Left forelimb (tissue), 1 donor: ENCODE measurements around the gene BLACAT1.

ENCODE experiments used
- DNase-seq: peaks from one replicate; pipeline ENCODE4 v3.0.0-alpha.2; 2018; ENCODE audit warnings: low spot score

BLACAT1 gene

GRCh38 chr1:205454903-205455335 lies 926 bp downstream of the BLACAT1 start:
- DNase-seq: no peak

- no peak for DNase-seq
Observed at GRCh38 chr1:205453466-205453865, 2.4 kb downstream of the BLACAT1 start.

GRCh38 chr1:205452933-205453332 lies 2.9 kb downstream of the BLACAT1 start:
- DNase-seq: no peak

- DNase-seq: no peak
Observed at GRCh38 chr1:205452364-205452763, 3.5 kb downstream of the BLACAT1 start.

GRCh38 chr1:205451759-205452164 lies 4.1 kb downstream of the BLACAT1 start:
- no peak for DNase-seq

- DNase-seq: no peak
Observed at GRCh38 chr1:205451202-205451601, 4.6 kb downstream of the BLACAT1 start.

- no peak for DNase-seq
Observed at GRCh38 chr1:205450448-205450847, 5.4 kb downstream of the BLACAT1 start.

- DNase-seq: no peak
Observed at GRCh38 chr1:205449750-205450443, 5.9 kb downstream of the BLACAT1 start.

- no peak for DNase-seq
Observed at GRCh38 chr1:205449254-205449749, 6.5 kb downstream of the BLACAT1 start.

- no peak for DNase-seq
Observed at GRCh38 chr1:205448540-205449253, 7.1 kb downstream of the BLACAT1 start.

GRCh38 chr1:205447457-205448341 lies 8.1 kb downstream of the BLACAT1 start:
- no peak for DNase-seq

GRCh38 chr1:205446828-205447227 lies 9.0 kb downstream of the BLACAT1 start:
- DNase-seq: no peak

- DNase-seq: no peak
Observed at GRCh38 chr1:205445646-205445935, 10.3 kb downstream of the BLACAT1 start.

- no peak for DNase-seq
Observed at GRCh38 chr1:205444931-205445645, 10.8 kb downstream of the BLACAT1 start.

- no peak for DNase-seq
Observed at GRCh38 chr1:205444300-205444930, 11.4 kb downstream of the BLACAT1 start.

- DNase-seq: no peak
Observed at GRCh38 chr1:205443585-205444299, 12.1 kb downstream of the BLACAT1 start.

GRCh38 chr1:205442051-205442725 lies 13.7 kb downstream of the BLACAT1 start:
- no peak for DNase-seq

GRCh38 chr1:205441716-205442050 lies 14.2 kb downstream of the BLACAT1 start:
- DNase-seq: no peak

- DNase-seq: no peak
Observed at GRCh38 chr1:205441318-205441633, 14.6 kb downstream of the BLACAT1 start.

GRCh38 chr1:205440476-205441317 lies 15.1 kb downstream of the BLACAT1 start:
- DNase-seq: no peak
